ENCODE data around the gene UACA.

- TF ChIP-seq POLR2A (conservative IDR thresholded peaks at IDR 0.05) (no peak), CTCF (IDR thresholded peaks at IDR 0.05 in 2 of 3, conservative IDR thresholded peaks at IDR 0.05 in 1 of 3; ENCODE audit: insufficient read depth in 2 of 3, low read depth in 1 of 3, low read length in 3 of 3) (no peak)
Measured at GRCh38 chr15:70701171-70701570, 62.2 kb downstream of the UACA start.

All from K562 (cell line).